ENCODE data around the gene MDM1.

The MDM1 gene

DNA sequence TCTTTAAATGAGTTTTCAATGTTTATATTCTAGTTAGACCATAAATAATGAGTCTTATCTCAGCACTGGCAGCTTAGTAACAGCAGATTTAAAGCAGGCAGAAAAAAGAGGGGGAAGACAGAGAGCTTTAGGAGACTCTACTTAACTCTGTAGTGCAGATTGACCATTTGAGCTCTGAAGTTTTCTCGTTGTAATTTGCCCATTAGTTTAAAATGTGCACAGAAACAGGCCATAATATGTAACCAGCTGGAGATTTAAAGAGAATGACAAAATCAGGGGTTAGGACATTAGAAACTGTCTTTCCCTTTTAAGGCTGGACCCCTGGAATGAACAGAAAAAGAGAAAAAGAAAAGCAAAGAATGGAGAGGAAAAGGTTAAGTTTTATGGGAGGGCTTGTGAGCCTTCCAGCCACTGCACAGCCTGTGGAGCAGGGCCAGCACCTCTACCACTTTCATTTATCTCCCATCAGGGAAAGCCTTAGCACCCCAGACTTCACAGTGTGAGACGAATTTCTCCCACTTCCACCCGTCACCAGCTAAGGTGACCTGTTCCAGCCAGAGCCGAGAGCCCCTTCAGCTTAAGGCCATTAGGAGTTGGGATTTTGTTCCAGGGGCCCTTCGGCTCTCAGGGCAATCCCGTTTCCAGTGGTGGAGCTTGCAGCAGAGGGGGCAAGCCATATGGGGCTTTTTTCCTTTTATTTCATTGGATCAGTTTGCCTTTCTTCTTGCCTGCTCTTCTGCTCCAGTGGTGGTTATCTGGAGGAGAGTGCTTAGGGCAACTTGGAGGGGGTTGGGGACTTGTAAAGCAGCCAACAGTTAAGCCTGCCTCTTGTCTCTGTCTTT lies 86.8 kb downstream of the MDM1 start:
- no peaks in the 10 kb centered on the region for H3K36me3 ChIP-seq (ENCODE audit: control insufficient read depth, insufficient read depth, low read length)
- no peaks in the 10 kb centered on the region for H3K4me1 ChIP-seq (ENCODE audit: control insufficient read depth, insufficient read depth, low read length, poor library complexity, severe bottlenecking)
- no peak overlapping the region for H3K4me3 ChIP-seq (ENCODE audit: insufficient read depth, low read depth, low read length, poor library complexity, severe bottlenecking)

More for the DNA sequence above, 86.8 kb downstream of the MDM1 start:
- H3K27me3 ChIP-seq (replicated peaks; ENCODE audit: control insufficient read depth, insufficient read depth, low read length, poor library complexity, severe bottlenecking), result no peaks in the 10 kb centered on the region
- no peaks in the 10 kb centered on the region for H3K9me3 ChIP-seq (ENCODE audit: control insufficient read depth, low read length)
- no peak overlapping the region for H3K27ac ChIP-seq (ENCODE audit: insufficient read depth, low read length, poor library complexity, severe bottlenecking)
- no peak for DNase-seq

All from effector memory CD4-positive, alpha-beta T cell (primary cell).